PC-3 (cell line): ENCODE measurements around the gene ARHGAP31. TPM values are rescaled to one million over a fixed set of nuclear protein-coding genes. Genes with fewer than 3 reads are reported as not detected.

Experiments used
- ATAC-seq: fragments of 200-7000 bp; cut with Tn5 transposase; 2 replicates; pipeline ENCODE4 v1.9.1; 2020; ENCODE audit warnings: mild to moderate bottlenecking, moderate library complexity
- BruUV-seq: library from RNA; stranded (reverse); fragments of 400-500 nt; replicated peaks from 2 replicates; lab custom pipeline; 2021; lab: Mats Ljungman, UMichigan
- CTCF ChIA-PET: fragments of 300-600 bp; sonication (Branson Sonifier 250); formaldehyde crosslinking; loops from one replicate; lab custom pipeline; 2022; ENCODE audit warnings: antibody characterized with exemption; lab: Charles Lee
- POLR2A ChIA-PET: fragments of 300-600 bp; sonication (Branson Sonifier 250); formaldehyde crosslinking; loops from one replicate; lab custom pipeline; 2022; ENCODE audit warnings: antibody characterized with exemption; ENCODE audit not compliant: unreplicated experiment; lab: Charles Lee
- DNase-seq: peaks from one replicate; pipeline ENCODE4 v3.0.0-alpha.2; 2015
- H2AFZ ChIP-seq: fragments of 300-600 bp; sonication (generic); 2 replicates; pipeline ENCODE4 v1.6.0; 2016; ENCODE audit warnings: antibody characterized with exemption, low read length
- H3F3A ChIP-seq: fragments of 300-600 bp; sonication (generic); one replicate; pipeline ENCODE4 v1.6.0; 2017; ENCODE audit warnings: antibody characterized with exemption, low read length, control low read depth, mild to moderate bottlenecking; ENCODE audit not compliant: unreplicated experiment
- H3K27ac ChIP-seq: fragments of 300-600 bp; sonication (generic); 2 replicates; pipeline ENCODE4 v1.5.1; 2016; ENCODE audit warnings: mild to moderate bottlenecking, low read length
- H3K27me3 ChIP-seq: fragments of 300-600 bp; sonication (generic); 2 replicates; pipeline ENCODE4 v1.6.1; 2016; ENCODE audit warnings: low read length, mixed read lengths
- H3K36me3 ChIP-seq: fragments of 300-600 bp; sonication (generic); 2 replicates; pipeline ENCODE4 v1.6.1; 2016; ENCODE audit warnings: low read depth, mixed run types, low read length, mixed read lengths
- H3K4me1 ChIP-seq: fragments of 300-600 bp; sonication (generic); 2 replicates; pipeline ENCODE4 v1.5.1; 2016; ENCODE audit warnings: low read length; ENCODE audit not compliant: insufficient read depth
- H3K4me2 ChIP-seq: fragments of 300-600 bp; sonication (generic); 2 replicates; pipeline ENCODE4 v1.6.0; 2016; ENCODE audit warnings: low read length
- H3K4me3 ChIP-seq: fragments of 300-600 bp; sonication (generic); 2 replicates; pipeline ENCODE4 v1.5.1; 2016; ENCODE audit warnings: mild to moderate bottlenecking, low read length, mixed read lengths
- H3K79me2 ChIP-seq: fragments of 300-600 bp; sonication (generic); 2 replicates; pipeline ENCODE4 v1.6.1; 2017; ENCODE audit warnings: low read length, mixed read lengths
- H3K9ac ChIP-seq: fragments of 300-600 bp; sonication (generic); 2 replicates; pipeline ENCODE4 v1.6.0; 2016; ENCODE audit warnings: mild to moderate bottlenecking, low read length
- H3K9me2 ChIP-seq: fragments of 300-600 bp; sonication (generic); replicated peaks from 2 replicates; pipeline ENCODE4 v1.6.1; 2016; ENCODE audit warnings: mixed run types, low read length, mixed read lengths
- H3K9me3 ChIP-seq: fragments of 300-600 bp; sonication (generic); 2 replicates; pipeline ENCODE4 v1.6.1; 2016; ENCODE audit warnings: low read length, mixed read lengths
- H4K20me1 ChIP-seq: fragments of 300-600 bp; sonication (generic); 2 replicates; pipeline ENCODE4 v1.6.1; 2016; ENCODE audit warnings: low read length, mixed read lengths
- EZH2 ChIP-seq: fragments of 300-600 bp; sonication (generic); IDR thresholded peaks from one replicate; pipeline ENCODE4 v1.6.1; 2017; ENCODE audit warnings: antibody characterized with exemption, mild to moderate bottlenecking, low read length; ENCODE audit not compliant: unreplicated experiment
- EZH2phosphoT487 ChIP-seq: fragments of 300-600 bp; sonication (generic); IDR thresholded peaks from 2 replicates; pipeline ENCODE4 v1.6.1; 2018; ENCODE audit warnings: mild to moderate bottlenecking, antibody characterized with exemption, low read length, borderline replicate concordance
- intact Hi-C: fragments of 100-400 bp; cut with micrococcal nuclease; formaldehyde crosslinking; loops from 2 replicates; pipeline ENCODE4 v1.9.0; 2023
- total RNA-seq: library from RNA; depleted of rRNA; stranded (reverse); fragments of >200 nt; gene quantifications from 2 replicates; pipeline ENCODE4 v1.2.3, GENCODE V29; 2014
- TF ChIP-seq, protein P1 (sequence below): fragments of 300-600 bp; sonication (generic); conservative IDR thresholded peaks from 2 replicates; pipeline ENCODE4 v1.5.1; 2017; ENCODE audit warnings: antibody characterized with exemption, low read depth, mild to moderate bottlenecking, low read length

ARHGAP31 gene
- total RNA-seq, 1 experiment from 2014 or later: 7.8 TPM

DNA sequence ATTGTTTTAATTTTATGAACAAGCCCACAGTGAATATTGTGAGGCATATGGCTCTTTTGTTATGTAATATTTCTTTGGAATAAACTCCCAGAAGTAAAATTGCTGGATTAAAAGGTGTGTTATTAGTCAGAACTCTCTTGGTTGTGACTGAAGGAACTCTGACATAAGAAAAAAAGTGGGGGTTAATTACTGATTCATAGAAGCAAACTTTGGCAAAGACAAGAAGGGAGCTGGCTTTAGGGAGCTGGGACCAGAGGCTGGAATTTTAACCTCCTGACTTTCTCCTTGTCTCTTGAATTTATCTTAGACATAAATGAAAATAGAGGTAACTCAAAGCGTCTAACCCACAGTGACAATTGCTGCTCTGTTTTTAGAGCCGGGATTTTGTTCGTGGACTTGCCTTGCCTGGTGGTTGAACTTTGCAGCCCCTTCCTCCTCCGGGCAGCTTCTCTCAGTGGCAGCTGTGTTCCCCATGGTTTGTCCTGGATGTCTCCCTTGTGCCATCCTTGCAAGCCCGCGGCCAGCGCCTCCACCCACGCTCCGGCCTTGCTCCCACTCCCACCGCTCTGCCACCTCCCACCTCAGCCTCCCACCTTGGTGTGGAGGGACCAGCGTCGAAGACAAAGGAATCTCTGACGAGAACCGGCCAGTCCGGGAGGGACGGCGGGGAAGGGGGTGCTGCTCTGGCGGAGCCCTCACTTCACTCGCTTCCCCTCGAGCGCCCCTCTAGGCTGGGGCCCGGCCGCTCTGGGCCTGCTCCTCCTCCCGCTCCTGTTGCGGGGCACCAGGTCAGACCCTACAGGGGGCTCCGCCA is 28.0 kb downstream of the ARHGAP31 start:
- H3K79me2 ChIP-seq: peaks cover 16% of the 10 kb centered on the region
- DNase-seq: peak; percentile 39
- CTCF ChIA-PET: interaction anchor here (0.6 to 1.5 kb wide), 4 partner anchors 22 to 390 kb away, joined by 3 to 6 read pairs (median 3); no protein-coding TSS in a partner anchor

DNA sequence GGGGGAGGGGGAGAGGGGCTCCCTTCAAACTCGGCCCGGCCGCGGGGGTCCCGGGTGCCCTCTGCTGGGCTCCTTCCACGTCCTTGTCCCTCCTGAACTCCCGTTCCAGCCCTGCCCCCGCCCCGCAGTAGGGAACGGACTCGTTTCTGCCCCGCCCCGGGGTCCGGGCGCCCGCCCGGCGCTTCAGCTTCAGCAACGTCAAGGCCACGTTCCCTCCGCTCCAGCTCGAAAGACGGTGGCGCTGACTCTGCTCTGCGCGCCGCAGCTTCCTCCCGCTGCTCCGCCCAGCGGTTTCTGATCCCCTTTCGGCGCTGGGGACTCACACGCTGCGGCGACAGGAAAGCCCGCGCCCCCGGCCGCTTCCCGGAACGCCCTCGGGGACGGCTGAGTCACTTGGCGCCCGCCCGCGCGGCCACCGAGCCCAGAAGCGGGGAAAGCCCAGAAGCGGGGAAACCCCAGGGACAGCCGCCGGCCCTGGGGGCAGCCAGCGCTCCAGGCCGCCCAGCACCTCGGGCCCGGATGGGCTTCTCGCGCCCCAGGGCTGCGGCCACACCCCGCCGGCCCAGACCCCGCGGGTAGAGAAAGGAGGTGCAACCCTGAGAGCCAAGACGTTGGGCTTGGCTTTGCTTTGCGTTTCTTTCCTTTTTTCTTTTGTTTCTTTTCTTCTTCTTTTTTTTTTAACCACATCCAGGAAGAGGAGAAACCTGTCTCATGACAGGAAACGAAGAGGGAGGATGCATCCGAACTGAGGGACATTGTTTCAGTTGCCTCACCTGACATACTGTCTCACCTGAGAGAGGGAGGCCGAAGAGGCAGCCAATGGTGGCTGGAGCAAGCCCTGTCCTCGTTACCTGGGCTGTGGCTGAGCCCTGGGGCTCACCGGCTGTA is 28.9 kb downstream of the ARHGAP31 start:
- intact Hi-C loops: loop anchor here (1.0 to 2.0 kb wide), 2 partner anchors 28 to 48 kb away; no protein-coding TSS in a partner anchor
- no peaks in the 10 kb centered on the region for H3K36me3 ChIP-seq
- no peaks in the 10 kb centered on the region for H3F3A ChIP-seq
- peak overlapping the region; percentile 82 for H3K27ac ChIP-seq
- peak overlapping the region; percentile 87 for H3K9ac ChIP-seq
- H3K79me2 ChIP-seq: peaks cover 16% of the 10 kb centered on the region
- H3K4me2 ChIP-seq: peak overlapping the region; percentile 91
- no peaks in the 10 kb centered on the region for H3K9me3 ChIP-seq
- no peaks in the 10 kb centered on the region for H3K9me2 ChIP-seq
- ATAC-seq (peak; percentile 85), DNase-seq (peak; percentile 94)
- TF ChIP-seq EZH2phosphoT487 (no peak), EZH2 (no peak)
- TF ChIP-seq, protein P1, sequence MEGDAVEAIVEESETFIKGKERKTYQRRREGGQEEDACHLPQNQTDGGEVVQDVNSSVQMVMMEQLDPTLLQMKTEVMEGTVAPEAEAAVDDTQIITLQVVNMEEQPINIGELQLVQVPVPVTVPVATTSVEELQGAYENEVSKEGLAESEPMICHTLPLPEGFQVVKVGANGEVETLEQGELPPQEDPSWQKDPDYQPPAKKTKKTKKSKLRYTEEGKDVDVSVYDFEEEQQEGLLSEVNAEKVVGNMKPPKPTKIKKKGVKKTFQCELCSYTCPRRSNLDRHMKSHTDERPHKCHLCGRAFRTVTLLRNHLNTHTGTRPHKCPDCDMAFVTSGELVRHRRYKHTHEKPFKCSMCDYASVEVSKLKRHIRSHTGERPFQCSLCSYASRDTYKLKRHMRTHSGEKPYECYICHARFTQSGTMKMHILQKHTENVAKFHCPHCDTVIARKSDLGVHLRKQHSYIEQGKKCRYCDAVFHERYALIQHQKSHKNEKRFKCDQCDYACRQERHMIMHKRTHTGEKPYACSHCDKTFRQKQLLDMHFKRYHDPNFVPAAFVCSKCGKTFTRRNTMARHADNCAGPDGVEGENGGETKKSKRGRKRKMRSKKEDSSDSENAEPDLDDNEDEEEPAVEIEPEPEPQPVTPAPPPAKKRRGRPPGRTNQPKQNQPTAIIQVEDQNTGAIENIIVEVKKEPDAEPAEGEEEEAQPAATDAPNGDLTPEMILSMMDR: peak; percentile 17; the same call in 1 of the 2 replicates
- ChIA-PET POLR2A (interaction anchor here (0.9 kb wide), 1 partner anchor 23 kb away, joined by 3 read pairs; no protein-coding TSS in a partner anchor), CTCF (interaction anchor here (0.6 to 1.5 kb wide), 2 partner anchors 82 to 389 kb away, joined by 3 to 6 read pairs; no protein-coding TSS in a partner anchor)
- H3K4me1 ChIP-seq: peaks cover 19% of the 10 kb centered on the region
- no TSS peak for BruUV-seq
- peak overlapping the region; percentile 74 for H3K4me3 ChIP-seq
- H2AFZ ChIP-seq: peak overlapping the region; percentile 72
- no peaks in the 10 kb centered on the region for H3K27me3 ChIP-seq
- no peaks in the 10 kb centered on the region for H4K20me1 ChIP-seq

More for the DNA sequence above, 28.0 kb downstream of the ARHGAP31 start:
- Histone ChIP-seq H3K4me1 (peaks cover 19% of the 10 kb centered on the region), H4K20me1 (no peaks in the 10 kb centered on the region), H3K27me3 (no peaks in the 10 kb centered on the region), H3K27ac (peak overlapping the region; percentile 82), H3K36me3 (no peaks in the 10 kb centered on the region), H3K4me3 (peak overlapping the region; percentile 74), H2AFZ (peak overlapping the region; percentile 72), H3K4me2 (peak overlapping the region; percentile 91), H3K9ac (peak overlapping the region; percentile 87), H3K9me2 (no peaks in the 10 kb centered on the region), H3F3A (no peaks in the 10 kb centered on the region), H3K9me3 (no peaks in the 10 kb centered on the region)
- BruUV-seq: TSS peak; percentile 79
- ATAC-seq: peak; percentile 62
- TF ChIP-seq EZH2 (no peak), EZH2phosphoT487 (no peak)
- TF ChIP-seq, protein P1: peak; percentile 42; the same call in 1 of the 2 replicates
- intact Hi-C loops: loop anchor here (1.0 to 2.0 kb wide), 2 partner anchors 27 to 47 kb away; no protein-coding TSS in a partner anchor
- POLR2A ChIA-PET: interaction anchor here (0.8 to 0.9 kb wide), 2 partner anchors 24 to 81 kb away, joined by 3 to 6 read pairs; partner anchors contain the start of gene B4GALT4
